Measurements from ENCODE around the gene SORL1-AS1.

DNA sequence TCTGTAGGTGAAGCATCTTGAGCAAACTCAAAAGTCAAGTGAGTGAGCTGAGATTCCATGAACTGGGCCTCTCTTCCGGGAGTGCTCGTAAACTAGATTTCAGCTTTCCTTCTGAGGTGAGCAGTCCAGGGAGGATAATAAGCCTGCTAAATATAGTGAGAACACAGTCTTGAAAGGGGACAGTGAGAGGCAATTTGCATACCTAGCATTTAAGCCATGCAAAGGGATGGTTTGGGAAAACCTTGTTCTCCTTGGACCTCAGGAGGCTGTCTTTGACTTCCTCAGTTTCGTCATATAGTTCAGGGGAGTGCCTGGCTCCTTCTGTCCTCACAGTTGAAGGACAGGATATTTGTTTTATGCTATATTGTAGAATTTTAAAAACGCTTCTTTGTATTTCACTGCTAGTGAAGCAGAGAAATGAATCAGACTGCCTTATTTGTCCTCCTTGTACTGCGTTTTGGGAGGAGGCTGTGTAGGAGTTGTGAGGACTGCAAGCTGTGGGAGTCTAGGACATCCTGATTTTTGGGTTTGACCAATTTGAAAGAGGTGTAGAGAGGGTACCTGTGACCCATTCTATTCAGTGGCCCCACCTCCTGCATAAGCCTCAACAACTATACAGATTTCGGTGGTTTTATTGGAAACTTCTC lies 11.0 kb upstream of the SORL1-AS1 start:
- TF ChIP-seq, protein P1, sequence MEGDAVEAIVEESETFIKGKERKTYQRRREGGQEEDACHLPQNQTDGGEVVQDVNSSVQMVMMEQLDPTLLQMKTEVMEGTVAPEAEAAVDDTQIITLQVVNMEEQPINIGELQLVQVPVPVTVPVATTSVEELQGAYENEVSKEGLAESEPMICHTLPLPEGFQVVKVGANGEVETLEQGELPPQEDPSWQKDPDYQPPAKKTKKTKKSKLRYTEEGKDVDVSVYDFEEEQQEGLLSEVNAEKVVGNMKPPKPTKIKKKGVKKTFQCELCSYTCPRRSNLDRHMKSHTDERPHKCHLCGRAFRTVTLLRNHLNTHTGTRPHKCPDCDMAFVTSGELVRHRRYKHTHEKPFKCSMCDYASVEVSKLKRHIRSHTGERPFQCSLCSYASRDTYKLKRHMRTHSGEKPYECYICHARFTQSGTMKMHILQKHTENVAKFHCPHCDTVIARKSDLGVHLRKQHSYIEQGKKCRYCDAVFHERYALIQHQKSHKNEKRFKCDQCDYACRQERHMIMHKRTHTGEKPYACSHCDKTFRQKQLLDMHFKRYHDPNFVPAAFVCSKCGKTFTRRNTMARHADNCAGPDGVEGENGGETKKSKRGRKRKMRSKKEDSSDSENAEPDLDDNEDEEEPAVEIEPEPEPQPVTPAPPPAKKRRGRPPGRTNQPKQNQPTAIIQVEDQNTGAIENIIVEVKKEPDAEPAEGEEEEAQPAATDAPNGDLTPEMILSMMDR (IDR thresholded peaks at IDR 0.05 in 8 of 11, conservative IDR thresholded peaks at IDR 0.05 in 3 of 11), result no peak
- no peak for TF ChIP-seq POLR2A (IDR thresholded peaks at IDR 0.05)
